Fibroblast of pulmonary artery (primary cell): ENCODE data around the gene CHAMP1.

ENCODE experiments used
- DNase-seq: peaks from one replicate; pipeline ENCODE4 v3.0.0-alpha.2; 2010; ENCODE audit warnings: low read depth
- H3K4me3 ChIP-seq: replicated peaks from 2 replicates; pipeline ENCODE4 v1.5.1; 2011; ENCODE audit warnings: low read depth, mild to moderate bottlenecking, control low read depth, low read length, moderate library complexity
- CTCF ChIP-seq: IDR thresholded peaks from 2 replicates; pipeline ENCODE4 v1.5.1; 2011; ENCODE audit warnings: mild to moderate bottlenecking, control low read depth, low read length, inconsistent platforms; ENCODE audit errors: missing control alignments

Gene CHAMP1

DNA sequence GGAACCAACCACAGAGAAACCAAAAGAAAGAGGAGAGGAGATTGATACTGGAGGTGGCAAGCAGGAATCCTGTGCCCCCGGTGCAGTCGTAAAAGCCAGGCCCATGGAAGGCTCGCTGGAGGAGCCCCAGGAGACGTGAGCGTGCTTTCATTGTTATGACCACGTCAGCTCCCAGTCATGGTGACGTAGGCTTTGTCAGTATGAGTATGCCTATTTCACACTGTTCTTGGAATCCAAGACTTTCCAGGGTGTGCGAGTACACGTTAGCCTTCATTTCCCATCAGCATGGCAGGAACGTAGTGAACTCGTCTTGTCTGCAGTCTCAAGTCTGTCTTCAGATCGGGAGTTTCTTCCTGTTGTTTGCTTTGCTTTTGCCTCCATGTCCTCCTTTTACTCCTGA is 15.4 kb upstream of the CHAMP1 start:
- no peak for DNase-seq

GRCh38 chr13:114299604-114300305 is 14.5 kb upstream of the CHAMP1 start:
- no peak for TF ChIP-seq CTCF
- DNase-seq = no peak
- H3K4me3 ChIP-seq = no peak overlapping the region

More for the DNA sequence above, 15.4 kb upstream of the CHAMP1 start:
- no peak for TF ChIP-seq CTCF
- no peak overlapping the region for H3K4me3 ChIP-seq

DNA sequence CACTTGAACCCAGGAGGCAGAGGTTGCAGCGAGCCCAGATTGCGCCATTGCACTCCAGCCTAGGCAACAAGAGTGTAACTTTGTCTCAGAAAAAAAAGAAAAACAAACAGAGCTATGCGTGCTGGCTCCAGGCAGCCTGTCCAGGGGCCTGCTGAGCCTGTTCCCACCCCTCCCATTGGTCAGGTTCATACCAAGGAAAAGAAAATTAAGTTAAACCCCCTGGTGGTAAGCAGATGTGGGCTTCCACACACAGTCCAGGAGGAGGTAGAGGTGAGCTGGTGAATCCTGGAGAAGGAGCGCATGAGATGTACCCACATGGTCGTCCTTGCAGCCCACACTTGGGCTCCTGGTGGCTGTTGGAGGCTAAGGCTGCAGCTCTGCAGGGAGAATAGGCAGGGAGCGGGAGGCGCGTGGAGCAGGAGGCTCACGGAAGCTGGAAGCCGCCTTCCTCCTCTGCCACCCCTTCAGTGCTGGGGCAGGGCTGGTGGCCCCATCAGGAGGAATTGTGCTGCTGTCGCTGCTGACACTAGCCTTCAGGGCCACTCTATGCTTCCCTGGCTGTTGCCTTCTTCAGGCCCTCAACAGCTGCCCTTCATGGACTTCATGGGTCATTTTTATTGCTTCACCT is 10.5 kb upstream of the CHAMP1 start:
- no peak for TF ChIP-seq CTCF
- no peak for DNase-seq
- no peak overlapping the region for H3K4me3 ChIP-seq

GRCh38 chr13:114304346-114305034 is 9.8 kb upstream of the CHAMP1 start:
- H3K4me3 ChIP-seq = no peak overlapping the region
- no peak for TF ChIP-seq CTCF
- DNase-seq = no peak

DNA sequence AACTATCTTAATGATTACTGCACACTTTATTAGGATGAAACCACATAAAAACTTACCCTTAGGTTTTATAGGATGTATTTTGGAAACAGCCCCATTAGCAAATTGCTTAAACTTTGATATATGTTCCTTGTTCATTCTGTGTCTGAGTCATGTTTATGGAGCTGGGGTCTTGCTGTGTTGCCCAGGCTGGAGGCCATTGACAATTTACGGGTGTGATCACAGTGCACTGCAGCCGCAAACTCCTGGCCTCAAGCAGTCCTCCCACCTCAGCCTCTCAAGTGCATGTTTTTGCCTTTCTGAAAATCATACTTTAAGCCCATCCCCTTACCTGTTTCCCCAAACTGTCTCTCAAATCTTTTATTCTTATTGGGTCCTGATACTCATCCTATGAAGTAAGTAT is 5.2 kb upstream of the CHAMP1 start:
- no peak for DNase-seq
- H3K4me3 ChIP-seq = no peak overlapping the region
- no peak for TF ChIP-seq CTCF

DNA sequence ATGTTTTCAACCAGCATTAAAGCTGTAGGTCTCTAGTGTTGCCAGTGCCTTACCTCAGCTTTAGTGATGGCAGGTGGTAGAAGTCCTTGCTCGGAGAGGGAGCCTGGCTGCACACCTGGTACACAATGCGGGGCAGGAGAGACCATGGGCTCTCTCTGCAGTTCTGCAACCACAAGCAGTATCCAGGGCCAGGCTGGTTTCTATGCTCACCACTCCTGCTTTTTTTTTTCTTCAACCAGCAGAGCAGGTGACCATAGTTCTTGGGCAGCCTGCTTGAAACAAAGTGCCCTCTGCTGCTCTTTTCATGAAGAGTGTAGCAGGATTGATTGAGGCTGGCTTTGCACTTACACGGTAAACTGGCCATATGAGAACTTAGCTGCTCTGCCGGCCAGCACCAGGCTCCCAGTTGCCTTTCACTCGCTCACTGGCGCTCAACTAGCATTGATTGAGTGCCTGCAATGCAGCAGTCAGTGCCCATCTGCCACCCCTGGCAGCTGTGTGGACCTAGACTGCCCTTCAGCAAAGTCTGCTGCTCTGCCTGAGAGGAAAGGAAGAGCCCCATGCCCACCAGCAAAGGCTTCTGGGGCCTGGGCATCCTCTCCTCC is 4.4 kb upstream of the CHAMP1 start:
- DNase-seq = no peak
- no peak overlapping the region for H3K4me3 ChIP-seq
- TF ChIP-seq CTCF = no peak
